SHP77 treated with DMSO at 0.1 percent for 48 hours (cell line): Measurements from ENCODE around the gene FRK.
"Not testable (repeated sequence)": the region's sequence is repeated elsewhere in the genome, so short reads cannot be mapped to it uniquely, and the experiment has no call there.

Experiments
- DNase-seq: peaks from one replicate; lab custom pipeline; 2025; lab: John Stamatoyannopoulos, UW

Gene FRK

GRCh38 chr6:116060572-116061283, at the start of gene FRK:
FRK (minus strand) TSS chr6:116060891; CDS start chr6:116060311, 580 bp downstream.
- DNase-seq = no peak

- no peak for DNase-seq
These were observed 48.1 kb upstream of the FRK start for GRCh38 chr6:116108836-116109235.

GRCh38 chr6:116106146-116106545, 45.5 kb upstream of the FRK start:
- DNase-seq = no peak

GRCh38 chr6:116105247-116105646, 44.6 kb upstream of the FRK start:
- DNase-seq = no peak

GRCh38 chr6:116104636-116105035, 43.9 kb upstream of the FRK start:
- DNase-seq = no peak

- DNase-seq = no peak
These were observed 42.2 kb upstream of the FRK start for GRCh38 chr6:116102873-116103272.

- DNase-seq = no peak
These were observed 41.1 kb upstream of the FRK start for GRCh38 chr6:116101790-116102189.

GRCh38 chr6:116101302-116101718, 40.6 kb upstream of the FRK start:
- no peak for DNase-seq

- peak; percentile 76 for DNase-seq
These were observed 40.0 kb upstream of the FRK start, which contains the start of gene NT5DC1 for GRCh38 chr6:116100419-116101301. NT5DC1 (plus strand) TSS chr6:116100853; CDS start chr6:116100931, 78 bp downstream.

- no peak for DNase-seq
These were observed 38.3 kb upstream of the FRK start for GRCh38 chr6:116099036-116099435.

- DNase-seq = no peak
These were observed 36.5 kb upstream of the FRK start for GRCh38 chr6:116096979-116097816.

GRCh38 chr6:116096048-116096759, 35.5 kb upstream of the FRK start:
- DNase-seq = not testable (repeated sequence)

GRCh38 chr6:116094041-116094440, 33.4 kb upstream of the FRK start:
- DNase-seq = no peak

GRCh38 chr6:116090251-116090650, 29.6 kb upstream of the FRK start:
- no peak for DNase-seq

GRCh38 chr6:116088946-116089345, 28.3 kb upstream of the FRK start:
- DNase-seq = no peak

- DNase-seq = no peak
These were observed 26.8 kb upstream of the FRK start for GRCh38 chr6:116087437-116088027.

- no peak for DNase-seq
These were observed 23.6 kb upstream of the FRK start for GRCh38 chr6:116084284-116084683.

GRCh38 chr6:116083052-116083451, 22.4 kb upstream of the FRK start:
- no peak for DNase-seq

- no peak for DNase-seq
These were observed 18.3 kb upstream of the FRK start for GRCh38 chr6:116078945-116079344.

- DNase-seq = no peak
These were observed 17.8 kb upstream of the FRK start for GRCh38 chr6:116078522-116078921.

- DNase-seq = no peak
These were observed 14.2 kb upstream of the FRK start for GRCh38 chr6:116074732-116075390.
